Common myeloid progenitor, CD34-positive (primary cell): ENCODE results near the gene ARHGEF10L.

ENCODE experiments used
- CTCF ChIA-PET: fragments of 350-600 bp; sonication (Branson Sonifier 250); formaldehyde crosslinking; loops from one replicate; lab custom pipeline; 2021; ENCODE audit warnings: antibody characterized with exemption; lab: Charles Lee
- POLR2A ChIA-PET: fragments of 350-600 bp; sonication (Branson Sonifier 250); formaldehyde crosslinking; loops from one replicate; lab custom pipeline; 2021; ENCODE audit warnings: antibody characterized with exemption; lab: Charles Lee
- DNase-seq, 3 donors: peaks; one replicate each; pipeline versions ENCODE4 v3.0.0 to v3.0.0-alpha.2; 2013
- H3K27ac ChIP-seq, 2 experiments: 1 replicate in 1 of 2; 2 replicates in 1 of 2; pipeline ENCODE4 v1.7.0; 2013; ENCODE audit warnings: inconsistent platforms in 2 of 2, low read length in 2 of 2, mild to moderate bottlenecking in 2 of 2, low read depth in 1 of 2, moderate library complexity in 1 of 2; ENCODE audit not compliant: severe bottlenecking in 2 of 2, insufficient read depth in 1 of 2, poor library complexity in 1 of 2
- H3K27me3 ChIP-seq, 5 experiments: replicated peaks in 2 of 5; 1 replicate in 3 of 5; 2 replicates in 2 of 5; pipeline versions ENCODE4 v1.6.1 to v1.7.0; 2013; ENCODE audit warnings: low read length in 4 of 5, mild to moderate bottlenecking in 2 of 5, moderate library complexity in 2 of 5, inconsistent platforms in 1 of 5; ENCODE audit not compliant: insufficient read depth in 5 of 5, control insufficient read depth in 4 of 5
- H3K36me3 ChIP-seq, 4 experiments: 1 replicate in 2 of 4; 2 replicates in 2 of 4; pipeline versions ENCODE4 v1.6.1 to v1.7.0; 2013; ENCODE audit warnings: low read length in 3 of 4, control low read depth in 1 of 4, mild to moderate bottlenecking in 1 of 4; ENCODE audit not compliant: control insufficient read depth in 4 of 4, insufficient read depth in 4 of 4
- H3K4me1 ChIP-seq, 4 experiments: 1 replicate in 3 of 4; 2 replicates in 1 of 4; pipeline versions ENCODE4 v1.6.1 to v1.7.1; 2013; ENCODE audit warnings: low read length in 3 of 4, mild to moderate bottlenecking in 3 of 4, control low read depth in 1 of 4, inconsistent platforms in 1 of 4, moderate library complexity in 1 of 4; ENCODE audit not compliant: control insufficient read depth in 4 of 4, insufficient read depth in 4 of 4; ENCODE audit errors: control extremely low read depth in 1 of 4
- H3K4me3 ChIP-seq, 7 experiments: 1 replicate in 4 of 7; 2 replicates in 3 of 7; pipeline versions ENCODE4 v1.5.1 to v1.7.0; 2013; ENCODE audit warnings: mild to moderate bottlenecking in 7 of 7, low read length in 6 of 7, moderate library complexity in 6 of 7, inconsistent platforms in 2 of 7, low read depth in 2 of 7, control low read depth in 1 of 7; ENCODE audit not compliant: insufficient read depth in 4 of 7, control insufficient read depth in 1 of 7; ENCODE audit errors: extremely low read depth in 1 of 7
- H3K9me3 ChIP-seq, 5 experiments: 1 replicate in 4 of 5; 2 replicates in 1 of 5; pipeline versions ENCODE4 v1.6.1 to v1.7.1; 2013; ENCODE audit warnings: low read length in 4 of 5, mild to moderate bottlenecking in 2 of 5, inconsistent platforms in 1 of 5, low read depth in 1 of 5, moderate library complexity in 1 of 5; ENCODE audit not compliant: control insufficient read depth in 4 of 5, insufficient read depth in 2 of 5; ENCODE audit errors: control extremely low read depth in 1 of 5
- WGBS: methylation state at CpG from one replicate; pipeline ENCODE4 v1.1.5; 2013; ENCODE audit not compliant: insufficient coverage; 5-methylcytosine and 5-hydroxymethylcytosine counted together

ARHGEF10L gene

DNA sequence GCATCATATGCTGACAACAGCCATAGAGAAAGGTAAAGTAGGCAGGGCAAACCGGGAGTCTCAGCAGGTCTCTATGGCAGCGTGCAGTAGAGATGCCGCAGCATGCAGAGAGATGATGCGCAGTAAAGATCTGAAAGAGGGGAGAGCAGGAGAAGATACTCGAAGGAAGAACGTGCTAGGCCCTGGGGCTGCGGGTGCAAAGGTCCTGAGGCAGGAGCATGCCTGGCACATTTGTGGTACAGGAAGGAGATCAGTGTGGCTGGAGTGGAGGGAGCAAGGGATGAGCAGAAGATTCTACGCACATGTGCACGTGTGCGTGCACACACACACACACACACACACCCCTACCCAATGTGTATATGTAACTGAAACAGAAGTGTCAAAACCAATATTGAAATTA lies 45.0 kb downstream of the ARHGEF10L start:
- Histone ChIP-seq H3K4me3 (no peak overlapping the region), H3K27me3 (no peaks in the 10 kb centered on the region), H3K4me1 (peaks cover 0 to 44% (median 31%) of the 10 kb centered on the region in 4 experiments), H3K9me3 (no peaks in the 10 kb centered on the region), H3K27ac (no peak overlapping the region), H3K36me3 (no peaks in the 10 kb centered on the region)
- ChIA-PET CTCF (interaction anchor here (1.7 to 5.0 kb wide), 4 partner anchors 12 to 31 kb away, joined by 4 to 30 read pairs (median 18); no protein-coding TSS in a partner anchor), POLR2A (no interaction called here)
- 98% methylated on average over 5 of the region's 10 CpGs for WGBS
- no peak for DNase-seq

DNA sequence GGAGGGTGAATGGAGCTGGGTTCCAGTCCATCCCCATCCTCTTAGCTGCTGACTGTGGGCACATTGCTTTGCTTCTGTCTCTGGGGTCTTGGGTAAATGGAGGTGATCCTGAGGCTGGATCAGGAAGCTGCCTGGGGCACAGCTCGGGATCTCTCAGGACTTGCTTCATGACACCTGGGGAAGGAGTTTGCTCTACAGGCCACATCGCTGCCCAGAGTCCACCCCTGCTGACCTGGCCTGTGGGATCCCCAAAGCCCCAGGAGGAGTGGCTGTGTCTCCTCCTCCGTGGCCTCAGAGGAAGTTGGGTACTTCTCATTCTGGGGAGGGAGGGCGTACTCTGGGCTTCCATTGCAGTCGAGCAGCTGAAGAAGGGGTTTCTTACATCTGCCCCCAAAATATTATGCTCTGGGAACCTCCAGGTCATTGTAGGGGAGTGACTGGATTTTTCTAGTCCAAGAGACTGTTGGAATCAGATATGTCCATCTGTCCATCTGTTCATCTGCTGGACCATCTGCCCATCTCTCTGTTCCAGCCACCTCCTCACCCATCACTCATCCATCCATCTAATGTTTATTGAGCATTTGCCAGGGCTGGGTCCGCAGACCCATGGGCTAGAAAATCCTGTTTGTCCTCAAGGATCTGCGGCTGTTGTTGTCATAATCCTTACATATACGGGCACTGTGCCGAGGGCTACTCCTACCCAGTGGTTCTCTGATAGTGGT lies 45.9 kb downstream of the ARHGEF10L start:
- Histone ChIP-seq H3K4me1 (peaks cover 0 to 35% (median 23%) of the 10 kb centered on the region in 4 experiments), H3K9me3 (no peaks in the 10 kb centered on the region), H3K27me3 (no peaks in the 10 kb centered on the region), H3K4me3 (no peak overlapping the region), H3K27ac (no peak overlapping the region), H3K36me3 (no peaks in the 10 kb centered on the region)
- no peak for DNase-seq
- POLR2A ChIA-PET, result no interaction called here
- WGBS, result 79% methylated on average over 7 of the region's 9 CpGs
- CTCF ChIA-PET, result interaction anchor here (2.8 to 3.4 kb wide), 2 partner anchors 12 to 21 kb away, joined by 14 to 23 read pairs; no protein-coding TSS in a partner anchor

DNA sequence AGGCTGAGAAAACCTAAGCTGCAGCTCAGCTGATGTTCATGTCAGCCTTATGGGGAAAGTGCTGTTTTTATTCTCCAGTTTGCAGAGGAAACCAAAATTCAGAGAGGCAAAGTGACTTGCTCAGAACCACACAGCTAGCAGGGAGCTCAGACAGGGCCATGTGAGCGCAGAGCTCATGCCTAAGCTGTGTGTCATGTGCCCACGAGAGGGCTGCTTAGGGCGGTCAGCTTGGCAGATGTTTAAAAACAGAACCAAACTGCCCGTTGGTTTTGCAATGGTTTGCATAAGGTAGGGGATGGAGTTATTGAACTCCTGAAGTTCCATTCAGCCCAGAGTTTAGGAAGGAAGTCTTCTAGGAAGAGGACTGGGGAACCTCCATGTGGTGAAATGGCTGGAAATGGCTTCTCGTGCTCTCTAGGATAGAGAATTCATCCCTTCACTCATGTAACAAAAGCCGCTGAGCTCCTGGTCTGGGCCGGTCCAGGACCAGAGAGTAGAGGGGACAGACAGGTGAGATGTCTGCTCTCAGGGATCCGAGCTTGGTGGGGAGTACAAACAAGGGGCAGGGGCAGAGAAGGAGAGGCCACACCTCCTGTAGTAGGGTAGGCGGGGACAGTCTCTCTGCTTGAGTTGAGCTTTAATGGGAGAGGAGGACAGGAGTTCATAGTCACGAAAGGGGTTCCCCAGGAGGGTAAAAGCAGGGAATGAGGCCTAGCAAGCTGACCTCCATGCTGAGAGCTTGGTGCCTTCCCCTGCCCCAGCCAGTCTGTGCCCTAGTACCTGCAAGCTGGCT lies 46.9 kb downstream of the ARHGEF10L start:
- ChIA-PET CTCF (interaction anchor here (0.7 to 2.8 kb wide), 4 partner anchors 18 to 83 kb away, joined by 3 to 14 read pairs (median 4); no protein-coding TSS in a partner anchor), POLR2A (no interaction called here)
- WGBS, result 96% methylated on average over 10 of the region's 10 CpGs
- Histone ChIP-seq H3K27me3 (no peaks in the 10 kb centered on the region), H3K4me1 (peaks cover 0 to 27% (median 15%) of the 10 kb centered on the region in 4 experiments), H3K36me3 (no peaks in the 10 kb centered on the region), H3K4me3 (no peak overlapping the region), H3K27ac (no peak overlapping the region), H3K9me3 (no peaks in the 10 kb centered on the region)
- no peak for DNase-seq

DNA sequence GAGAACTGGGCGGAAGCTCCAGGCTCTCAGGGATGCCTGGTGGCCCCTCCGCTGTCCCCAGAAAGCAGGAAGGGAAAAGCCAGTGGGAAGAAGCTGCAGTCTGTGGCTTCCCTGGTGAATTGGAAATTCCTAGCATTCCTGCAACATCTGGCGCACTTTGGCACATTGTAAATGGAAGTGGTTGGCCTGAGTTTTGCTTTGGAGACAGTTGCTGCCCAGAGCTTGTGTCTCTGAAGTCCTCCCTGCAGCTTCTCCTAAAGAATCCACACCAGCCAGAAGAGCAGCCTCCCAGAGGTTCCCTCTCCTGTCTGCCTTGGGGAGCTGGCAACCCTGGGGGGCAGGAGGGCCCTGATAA lies 48.2 kb downstream of the ARHGEF10L start:
- Histone ChIP-seq H3K27ac (no peak overlapping the region), H3K36me3 (no peaks in the 10 kb centered on the region), H3K9me3 (no peaks in the 10 kb centered on the region), H3K4me1 (peaks cover 0 to 14% (median 3%) of the 10 kb centered on the region in 4 experiments), H3K4me3 (no peak overlapping the region), H3K27me3 (no peaks in the 10 kb centered on the region)
- 86% methylated on average over 1 of the region's 3 CpGs for WGBS
- ChIA-PET POLR2A (interaction anchor here (0.6 kb wide), 1 partner anchor 16 kb away, joined by 3 read pairs; no protein-coding TSS in a partner anchor), CTCF (interaction anchor here (0.9 to 2.8 kb wide), 3 partner anchors 15 to 19 kb away, joined by 4 to 14 read pairs (median 4); no protein-coding TSS in a partner anchor)
- no peak for DNase-seq

DNA sequence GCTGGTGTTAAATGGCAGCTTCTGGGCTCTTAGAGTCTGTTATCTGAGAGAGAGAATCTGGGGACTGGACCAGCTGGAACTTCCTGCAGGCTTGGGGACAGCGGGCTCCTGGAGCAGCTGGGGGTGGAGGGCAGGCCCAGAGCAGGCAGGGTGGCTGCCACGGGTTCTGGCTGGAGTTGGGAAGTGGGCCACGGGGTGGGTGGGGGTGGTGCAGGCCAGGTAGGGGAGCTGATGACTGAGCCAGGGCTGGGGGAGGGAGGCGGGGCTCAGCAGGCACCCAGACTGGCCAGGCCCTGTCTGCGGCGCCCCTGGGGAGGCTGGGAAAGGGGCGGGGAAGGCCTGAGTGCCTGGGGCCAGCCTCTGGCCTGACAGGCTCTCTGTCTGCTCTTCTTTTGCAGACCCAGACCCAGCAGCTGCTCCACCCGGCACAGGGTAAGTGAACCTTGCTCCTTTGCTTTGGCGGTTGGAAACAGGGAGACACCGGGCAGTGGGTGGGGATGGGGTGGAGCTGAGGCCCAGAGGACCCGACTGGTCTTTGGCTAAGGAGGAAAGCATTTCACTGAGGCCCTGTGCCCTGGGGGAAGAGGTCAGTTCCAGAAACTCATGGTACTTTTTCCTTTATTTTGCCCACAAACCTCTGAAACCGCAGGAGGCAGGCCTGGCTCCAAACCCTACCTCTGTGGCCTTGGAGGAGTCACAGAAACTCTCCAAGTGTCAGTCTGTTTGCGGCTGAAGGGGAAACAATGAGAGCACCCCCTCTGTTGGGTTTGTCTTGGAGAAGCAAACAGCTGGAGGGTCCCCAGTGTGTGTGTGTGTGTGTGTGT lies 48.8 kb downstream of the ARHGEF10L start:
- no peaks in the 10 kb centered on the region for H3K27me3 ChIP-seq
- ChIA-PET POLR2A (interaction anchor here (0.6 kb wide), 1 partner anchor 17 kb away, joined by 3 read pairs; no protein-coding TSS in a partner anchor), CTCF (interaction anchor here (0.9 to 1.5 kb wide), 2 partner anchors 16 to 34 kb away, joined by 3 to 4 read pairs; no protein-coding TSS in a partner anchor)
- H3K36me3 ChIP-seq, result no peaks in the 10 kb centered on the region
- H3K4me3 ChIP-seq, result no peak overlapping the region
- H3K27ac ChIP-seq, result no peak overlapping the region
- H3K9me3 ChIP-seq, result no peaks in the 10 kb centered on the region
- peak in 2 of 3 donors; percentile 72 to 78 for DNase-seq
- H3K4me1 ChIP-seq, result peaks cover 0 to 9% (median 3%) of the 10 kb centered on the region in 4 experiments
- WGBS, result 73% methylated on average over 11 of the region's 13 CpGs

DNA sequence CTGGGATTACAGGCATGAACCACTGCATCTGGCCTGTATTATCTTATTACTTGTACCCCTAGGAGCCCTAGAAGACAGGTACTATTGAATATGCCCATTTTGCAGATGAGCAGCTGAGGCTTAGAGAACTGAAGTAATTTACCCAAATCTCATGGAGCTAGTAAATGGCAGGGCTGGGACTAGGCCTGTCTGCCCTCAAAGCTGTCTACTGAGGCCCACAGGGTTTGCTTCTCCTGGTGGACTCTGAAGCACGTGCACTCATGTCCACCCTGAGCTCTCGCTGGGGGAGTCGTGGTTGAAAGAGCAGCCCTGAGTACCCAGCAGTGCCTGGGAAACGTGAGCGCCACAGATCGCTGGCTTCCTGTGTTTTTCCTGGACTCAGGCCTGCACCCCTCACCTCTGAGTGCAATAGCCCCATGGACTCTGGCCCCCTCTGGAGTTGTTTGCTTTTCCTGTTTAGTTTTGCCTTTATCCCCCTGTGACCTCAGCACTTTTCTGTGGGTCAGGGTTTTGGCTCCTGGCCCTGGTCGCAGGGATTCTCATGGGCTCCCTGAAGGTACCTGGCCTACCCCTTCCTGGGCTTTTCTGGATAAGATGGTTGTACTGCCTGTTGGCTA lies 52.4 kb downstream of the ARHGEF10L start:
- Histone ChIP-seq H3K9me3 (no peaks in the 10 kb centered on the region), H3K27ac (no peak overlapping the region), H3K4me3 (no peak overlapping the region), H3K36me3 (no peaks in the 10 kb centered on the region), H3K4me1 (peaks cover 0 to 4% (median 0%) of the 10 kb centered on the region in 4 experiments), H3K27me3 (no peaks in the 10 kb centered on the region)
- WGBS, result 66% methylated on average over 7 of the region's 7 CpGs
- ChIA-PET POLR2A (no interaction called here), CTCF (interaction anchor here (0.9 to 1.3 kb wide), 2 partner anchors 15 to 90 kb away, joined by 4 to 5 read pairs; no protein-coding TSS in a partner anchor)
- DNase-seq, result no peak
